Pons (tissue), 1 donor: ENCODE data around the gene HNRNPLL.
A peak's percentile ranks its signal among the peaks of the same experiment; 100 is the strongest.

Source experiments
- DNase-seq: peaks from one replicate; pipeline ENCODE4 v3.0.0-alpha.2; 2016; ENCODE audit warnings: low spot score

The HNRNPLL gene

GRCh38 chr2:38592951-38593350 lies 9.8 kb downstream of the HNRNPLL start:
- DNase-seq, result no peak

- no peak for DNase-seq
Measured at GRCh38 chr2:38591152-38591551, 11.6 kb downstream of the HNRNPLL start.

GRCh38 chr2:38590053-38590452 lies 12.7 kb downstream of the HNRNPLL start:
- DNase-seq, result no peak

GRCh38 chr2:38586931-38587330 lies 15.8 kb downstream of the HNRNPLL start:
- DNase-seq, result no peak

- no peak for DNase-seq
Measured at GRCh38 chr2:38584881-38585280, 17.8 kb downstream of the HNRNPLL start.

GRCh38 chr2:38583994-38584393 lies 18.7 kb downstream of the HNRNPLL start:
- no peak for DNase-seq

DNA sequence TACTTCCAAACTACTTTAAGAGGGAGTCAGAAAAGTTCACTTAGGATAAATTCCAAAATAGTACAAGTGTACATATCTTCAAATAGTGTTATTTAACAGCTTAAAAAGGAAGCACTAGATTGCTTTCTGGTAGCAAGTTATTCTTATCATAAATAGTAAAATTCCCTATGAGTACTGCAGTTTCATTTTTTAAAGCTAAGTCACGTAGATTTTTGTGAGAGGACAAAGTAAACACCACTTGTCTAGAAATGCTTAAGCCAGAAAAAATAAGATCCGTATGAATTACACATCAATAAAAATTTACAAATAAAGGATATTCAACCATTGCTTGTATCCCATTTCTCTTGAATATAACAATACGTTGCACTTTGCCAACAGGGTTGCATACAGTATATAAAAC lies 19.2 kb downstream of the HNRNPLL start:
- DNase-seq, result no peak

- peak; percentile 93 for DNase-seq
Measured at GRCh38 chr2:38581193-38582147, 21.3 kb downstream of the HNRNPLL start.

DNA sequence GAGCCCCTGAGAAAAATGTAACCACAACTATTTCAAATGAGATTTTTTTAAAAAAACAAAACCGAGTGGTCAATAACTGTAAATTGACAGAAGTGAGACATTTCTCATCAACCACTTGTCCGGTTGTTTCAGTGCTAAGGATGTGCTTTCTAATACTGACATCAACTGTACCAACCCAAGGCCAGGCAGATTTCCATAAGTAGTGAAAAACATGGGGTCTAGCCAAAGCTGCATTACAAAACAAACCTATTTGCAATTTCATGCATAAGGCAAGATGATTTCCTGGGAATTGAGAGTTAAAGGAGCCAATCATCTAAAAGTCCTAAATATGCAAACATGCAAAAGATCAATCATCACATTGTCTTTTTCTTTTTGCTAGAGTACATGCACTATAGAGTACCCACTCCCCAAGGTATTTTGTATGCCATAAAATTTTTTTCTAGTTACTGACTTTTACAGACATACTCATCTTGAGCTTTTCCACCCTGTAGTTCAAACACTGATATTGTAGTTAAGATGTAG lies 22.6 kb downstream of the HNRNPLL start:
- no peak for DNase-seq

GRCh38 chr2:38578832-38579231 lies 23.9 kb downstream of the HNRNPLL start:
- no peak for DNase-seq

GRCh38 chr2:38574278-38574677 lies 28.4 kb downstream of the HNRNPLL start:
- no peak for DNase-seq

- DNase-seq, result no peak
Measured at GRCh38 chr2:38572167-38572566, 30.6 kb downstream of the HNRNPLL start.

GRCh38 chr2:38571193-38571592 lies 31.5 kb downstream of the HNRNPLL start:
- no peak for DNase-seq

DNA sequence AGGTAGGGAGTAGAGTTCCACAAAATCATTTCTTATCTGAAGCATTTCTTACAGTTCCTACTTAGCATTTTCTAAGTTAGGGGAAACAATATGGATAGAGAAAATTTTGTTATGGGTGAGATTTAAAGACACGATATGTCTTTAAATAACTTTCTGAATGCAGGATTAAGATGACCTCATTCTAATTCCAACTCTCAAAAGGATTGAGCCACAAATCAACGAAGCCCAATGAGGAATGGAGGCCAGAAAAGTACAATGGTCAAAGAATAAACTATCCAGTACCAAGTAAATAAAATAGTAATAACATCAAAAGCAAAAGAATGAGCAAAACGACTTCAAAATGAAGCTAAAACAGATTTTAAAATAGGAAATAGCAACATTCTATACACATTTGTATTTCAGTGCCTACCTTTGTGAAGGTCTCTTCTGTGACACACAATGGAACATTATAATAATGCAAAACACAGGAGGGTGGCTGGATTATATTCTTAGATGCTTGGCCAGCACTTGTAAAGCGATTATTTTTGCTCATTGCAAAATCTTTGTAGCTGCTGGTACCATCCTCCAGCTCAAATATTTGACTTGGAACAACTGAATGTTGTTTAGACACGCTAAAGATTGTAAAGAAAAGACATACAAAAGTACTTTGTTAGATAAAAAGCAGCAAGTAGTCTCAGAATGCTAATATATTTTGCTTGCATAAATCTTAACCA lies 33.8 kb downstream of the HNRNPLL start:
- DNase-seq, result no peak

GRCh38 chr2:38565333-38565732 lies 37.4 kb downstream of the HNRNPLL start:
- DNase-seq, result no peak

GRCh38 chr2:38561691-38562090 lies 41.0 kb downstream of the HNRNPLL start:
- no peak for DNase-seq

DNA sequence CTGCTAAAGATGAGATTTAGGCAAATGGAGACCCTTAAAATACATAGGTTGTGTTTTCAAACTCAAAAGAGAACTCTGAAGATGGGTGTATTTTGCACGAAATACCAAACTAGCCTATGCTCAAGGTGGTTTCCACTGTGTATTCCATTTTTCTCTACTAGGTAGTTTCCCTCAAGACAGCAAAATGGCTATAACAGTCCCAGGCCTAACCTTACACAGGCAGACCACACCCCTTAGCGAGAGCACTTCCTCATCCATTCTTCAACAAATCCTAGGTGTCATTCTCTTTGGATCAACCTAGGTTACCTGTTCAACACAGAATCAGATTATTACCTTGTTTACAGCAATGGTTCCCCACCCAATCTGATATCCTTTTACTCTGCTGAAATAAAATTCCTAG lies 42.6 kb downstream of the HNRNPLL start:
- no peak for DNase-seq

DNA sequence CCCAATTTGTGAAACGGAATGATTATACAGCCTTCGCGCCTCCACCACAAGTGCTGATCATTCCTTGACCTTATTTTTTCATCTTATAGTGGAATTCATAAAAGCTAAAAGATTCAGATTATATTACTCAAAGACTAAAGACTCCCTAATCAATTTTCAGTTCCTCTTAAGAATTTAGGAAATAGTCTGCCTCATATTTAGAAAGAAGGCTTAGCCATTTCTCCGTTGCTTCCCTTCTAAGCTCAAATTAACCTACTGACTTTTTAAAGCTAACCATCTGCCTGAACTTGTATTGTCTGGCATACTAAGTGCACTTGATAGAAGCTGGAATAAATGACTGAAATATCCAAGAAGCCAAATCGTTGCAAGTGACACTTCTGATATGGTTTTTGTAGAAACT lies 44.7 kb downstream of the HNRNPLL start:
- no peak for DNase-seq

GRCh38 chr2:38557217-38557616 lies 45.5 kb downstream of the HNRNPLL start:
- no peak for DNase-seq

- no peak for DNase-seq
Measured at GRCh38 chr2:38556006-38556801, 46.5 kb downstream of the HNRNPLL start.

DNA sequence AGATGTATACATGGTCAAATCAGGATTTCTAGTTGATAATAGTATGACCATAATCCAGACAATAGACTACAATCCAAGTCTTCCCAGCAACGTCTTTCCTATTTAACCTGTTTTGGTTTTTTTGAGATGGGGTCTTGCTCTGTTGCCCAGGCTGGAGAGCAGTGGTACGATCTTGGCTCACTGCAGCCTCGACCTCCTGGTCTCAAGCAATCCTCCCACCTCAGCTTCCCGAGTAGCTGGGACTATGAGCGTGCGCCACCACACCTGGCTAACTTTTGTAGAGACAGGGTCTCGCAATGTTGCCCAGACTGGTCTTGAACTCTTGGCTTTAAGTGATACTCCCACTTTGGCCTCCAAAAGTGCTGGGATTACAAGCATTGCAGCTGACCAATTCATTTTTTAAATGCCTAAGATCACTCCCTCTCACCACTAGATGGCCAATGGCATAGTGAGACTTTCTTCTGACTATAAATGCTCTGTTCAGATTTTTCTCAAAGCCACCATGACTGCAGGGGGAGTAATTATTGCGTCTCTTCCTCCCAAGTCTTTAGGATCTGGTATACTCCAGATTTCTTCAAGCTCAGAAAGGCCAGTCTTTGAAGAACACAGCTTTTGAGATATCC lies 47.6 kb downstream of the HNRNPLL start:
- DNase-seq, result no peak

- no peak for DNase-seq
Measured at GRCh38 chr2:38553554-38553953, 49.2 kb downstream of the HNRNPLL start.
